Neural progenitor cell (in vitro differentiated cells): ENCODE results near the gene GNPTAB. TPM values are rescaled to one million over a fixed set of nuclear protein-coding genes. Genes with fewer than 3 reads are reported as not detected.

Experiments
- DNase-seq: peaks from one replicate; pipeline ENCODE4 v3.0.0-alpha.2; 2016; ENCODE audit warnings: low spot score
- H2AFZ ChIP-seq: fragments of 200-600 bp; sonication (generic); replicated peaks from 2 replicates; pipeline ENCODE4 v1.6.1; 2016; ENCODE audit warnings: antibody characterized with exemption
- H3F3A ChIP-seq: fragments of 200-600 bp; sonication (generic); 2 replicates; pipeline ENCODE4 v1.6.1; 2016; ENCODE audit warnings: antibody characterized with exemption, low read depth
- H3K27ac ChIP-seq: fragments of 200-600 bp; sonication (generic); 2 replicates; pipeline ENCODE4 v1.5.1; 2016; ENCODE audit warnings: mild to moderate bottlenecking
- H3K27me3 ChIP-seq: fragments of 200-600 bp; sonication (generic); 2 replicates; pipeline ENCODE4 v1.6.1; 2016; ENCODE audit warnings: mild to moderate bottlenecking, moderate library complexity
- H3K36me3 ChIP-seq: fragments of 200-600 bp; sonication (generic); 2 replicates; pipeline ENCODE4 v1.5.1; 2016
- H3K4me1 ChIP-seq: fragments of 200-600 bp; sonication (generic); 2 replicates; pipeline ENCODE4 v1.6.1; 2016; ENCODE audit warnings: mixed run types
- H3K4me2 ChIP-seq: fragments of 200-600 bp; sonication (generic); 2 replicates; pipeline ENCODE4 v1.6.1; 2016
- H3K4me3 ChIP-seq: fragments of 200-600 bp; sonication (generic); 2 replicates; pipeline ENCODE4 v1.5.1; 2016
- H3K79me2 ChIP-seq: fragments of 200-600 bp; sonication (generic); 2 replicates; pipeline ENCODE4 v1.6.1; 2016; ENCODE audit warnings: low read depth
- H3K9ac ChIP-seq: fragments of 200-600 bp; sonication (generic); 2 replicates; pipeline ENCODE4 v1.6.1; 2016
- H3K9me3 ChIP-seq: fragments of 200-600 bp; sonication (generic); 2 replicates; pipeline ENCODE4 v1.5.1; 2016; ENCODE audit warnings: low read depth
- H4K20me1 ChIP-seq: fragments of 200-600 bp; sonication (generic); 2 replicates; pipeline ENCODE4 v1.6.1; 2016; ENCODE audit warnings: low read depth
- H3K27ac Mint-ChIP-seq: 3 replicates; pipeline ENCODE4 v1.8.0; 2021; ENCODE audit warnings: mixed read lengths
- H3K27me3 Mint-ChIP-seq: 2 replicates; pipeline ENCODE4 v1.8.0; 2022; ENCODE audit warnings: low read depth, mild to moderate bottlenecking, inconsistent platforms, moderate library complexity, mixed read lengths; ENCODE audit not compliant: insufficient read depth
- H3K36me3 Mint-ChIP-seq: 3 replicates; pipeline ENCODE4 v1.8.0; 2021; ENCODE audit warnings: mixed read lengths
- H3K4me1 Mint-ChIP-seq: 3 replicates; pipeline ENCODE4 v1.8.0; 2021; ENCODE audit warnings: mixed read lengths
- H3K4me3 Mint-ChIP-seq: 3 replicates; pipeline ENCODE4 v1.8.0; 2021; ENCODE audit warnings: mild to moderate bottlenecking, moderate library complexity, mixed read lengths
- H3K9me3 Mint-ChIP-seq: 3 replicates; pipeline ENCODE4 v1.8.0; 2020; ENCODE audit warnings: mixed read lengths
- CTCF ChIP-seq: fragments of 200-600 bp; sonication (generic); IDR thresholded peaks from 2 replicates; pipeline ENCODE4 v1.5.1; 2017; ENCODE audit warnings: antibody characterized with exemption, mild to moderate bottlenecking
- EZH2 ChIP-seq: fragments of 200-600 bp; sonication (generic); IDR thresholded peaks from 2 replicates; pipeline ENCODE4 v1.6.1; 2017; ENCODE audit warnings: antibody characterized with exemption, mild to moderate bottlenecking, moderate library complexity
- EZH2phosphoT487 ChIP-seq: fragments of 200-600 bp; sonication (generic); IDR thresholded peaks from 2 replicates; pipeline ENCODE4 v1.6.1; 2017; ENCODE audit warnings: antibody characterized with exemption
- total RNA-seq: library from RNA; depleted of rRNA; stranded (reverse); fragments of >200 nt; gene quantifications from 2 replicates; pipeline ENCODE4 v1.2.3, GENCODE V29; 2015; ENCODE audit warnings: low replicate concordance

GNPTAB gene
- total RNA-seq, 1 donor from 2014 or later: 24.0 TPM

DNA sequence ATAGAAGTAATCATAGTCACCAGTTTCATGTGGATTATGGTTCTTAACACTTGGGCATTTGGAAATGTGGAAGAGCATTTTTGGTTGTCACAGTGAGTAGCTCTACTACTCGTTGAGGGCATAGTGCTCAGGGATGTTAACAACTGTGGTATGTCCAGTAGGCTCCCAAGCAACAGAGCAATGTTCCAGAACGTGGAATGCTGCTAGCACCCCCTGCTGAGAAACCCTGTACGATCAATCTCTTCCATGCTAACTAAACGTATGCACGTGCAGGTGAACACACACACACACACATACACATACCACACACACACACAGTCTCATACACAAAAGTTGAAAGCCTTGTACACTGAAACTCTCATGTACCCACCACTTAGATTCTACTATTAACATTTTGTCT, 16.6 kb upstream of the GNPTAB start:
- H3K4me3 ChIP-seq: no peak overlapping the region
- no peak for DNase-seq
- Mint-ChIP-seq H3K4me3 (no peak overlapping the region), H3K4me1 (peaks cover 9% of the 10 kb centered on the region), H3K27ac (no peak overlapping the region), H3K36me3 (no peaks in the 10 kb centered on the region), H3K9me3 (no peaks in the 10 kb centered on the region), H3K27me3 (no peaks in the 10 kb centered on the region)
- H3K27ac ChIP-seq: no peak overlapping the region
- TF ChIP-seq EZH2: no peak
- TF ChIP-seq CTCF: no peak
- TF ChIP-seq EZH2phosphoT487: no peak
- no peaks in the 10 kb centered on the region for H4K20me1 ChIP-seq
- no peak overlapping the region for H3K9ac ChIP-seq
- no peaks in the 10 kb centered on the region for H3K4me1 ChIP-seq
- H3F3A ChIP-seq: no peaks in the 10 kb centered on the region
- no peak overlapping the region for H2AFZ ChIP-seq
- H3K27me3 ChIP-seq: no peaks in the 10 kb centered on the region
- no peaks in the 10 kb centered on the region for H3K9me3 ChIP-seq
- no peak overlapping the region for H3K4me2 ChIP-seq
- H3K79me2 ChIP-seq: no peaks in the 10 kb centered on the region
- H3K36me3 ChIP-seq: no peaks in the 10 kb centered on the region

- no peaks in the 10 kb centered on the region for H3K4me1 ChIP-seq
- no peak overlapping the region for H3K4me3 Mint-ChIP-seq
- no peaks in the 10 kb centered on the region for H3F3A ChIP-seq
- no peaks in the 10 kb centered on the region for H4K20me1 ChIP-seq
- no peak overlapping the region for H3K9ac ChIP-seq
- no peaks in the 10 kb centered on the region for H3K36me3 Mint-ChIP-seq
- no peak for DNase-seq
- H3K27ac ChIP-seq: no peak overlapping the region
- no peaks in the 10 kb centered on the region for H3K9me3 Mint-ChIP-seq
- H2AFZ ChIP-seq: no peak overlapping the region
- H3K4me2 ChIP-seq: no peak overlapping the region
- no peaks in the 10 kb centered on the region for H3K27me3 Mint-ChIP-seq
- no peak overlapping the region for H3K27ac Mint-ChIP-seq
- H3K79me2 ChIP-seq: no peaks in the 10 kb centered on the region
- no peak for TF ChIP-seq CTCF
- no peaks in the 10 kb centered on the region for H3K9me3 ChIP-seq
- H3K4me1 Mint-ChIP-seq: peaks cover 9% of the 10 kb centered on the region
- no peak overlapping the region for H3K4me3 ChIP-seq
- H3K36me3 ChIP-seq: no peaks in the 10 kb centered on the region
- H3K27me3 ChIP-seq: no peaks in the 10 kb centered on the region
Measured at GRCh38 chr12:101845137-101845711, 14.5 kb upstream of the GNPTAB start.

DNA sequence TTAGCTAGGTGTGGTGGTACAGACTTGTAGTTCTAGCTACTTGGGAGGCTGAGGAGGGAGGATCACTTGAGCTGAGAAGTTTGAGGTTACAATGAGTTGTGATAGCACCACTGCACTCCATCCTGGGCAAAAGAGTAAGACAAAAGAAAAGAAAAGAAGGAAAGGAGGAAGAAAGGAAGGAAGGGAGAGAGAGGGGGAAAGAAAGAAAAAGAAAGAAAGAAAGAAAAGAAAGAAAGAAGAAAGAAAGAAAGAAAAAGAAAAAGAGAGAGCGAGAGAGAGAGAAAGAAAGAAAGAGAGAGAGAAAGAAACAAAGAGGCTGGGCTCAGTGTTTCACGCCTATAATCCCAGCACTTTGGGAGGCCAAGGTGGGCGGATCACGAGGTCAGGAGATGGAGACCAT, 10.3 kb upstream of the GNPTAB start:
- Mint-ChIP-seq H3K27me3 (peaks cover 2% of the 10 kb centered on the region), H3K9me3 (no peaks in the 10 kb centered on the region), H3K27ac (no peak overlapping the region), H3K4me3 (no peak overlapping the region), H3K36me3 (no peaks in the 10 kb centered on the region), H3K4me1 (peaks cover 9% of the 10 kb centered on the region)
- H3K36me3 ChIP-seq: no peaks in the 10 kb centered on the region
- no peak for TF ChIP-seq EZH2
- no peak for TF ChIP-seq CTCF
- no peak for TF ChIP-seq EZH2phosphoT487
- no peak overlapping the region for H3K27ac ChIP-seq
- no peaks in the 10 kb centered on the region for H4K20me1 ChIP-seq
- no peak overlapping the region for H2AFZ ChIP-seq
- H3K9ac ChIP-seq: no peak overlapping the region
- H3K4me3 ChIP-seq: no peak overlapping the region
- no peaks in the 10 kb centered on the region for H3K27me3 ChIP-seq
- H3K4me2 ChIP-seq: no peak overlapping the region
- H3K4me1 ChIP-seq: no peaks in the 10 kb centered on the region
- no peaks in the 10 kb centered on the region for H3K9me3 ChIP-seq
- DNase-seq: no peak
- no peaks in the 10 kb centered on the region for H3K79me2 ChIP-seq
- no peaks in the 10 kb centered on the region for H3F3A ChIP-seq
